ENCODE data around the gene LRRC8D. TPM values are rescaled to one million over a fixed set of nuclear protein-coding genes. Genes with fewer than 3 reads are reported as not detected.
"Not testable (repeated sequence)": the region's sequence is repeated elsewhere in the genome, so short reads cannot be mapped to it uniquely, and the experiment has no call there.

The LRRC8D gene
- polyA plus RNA-seq, 4 donors, result 36.8 to 42.2 (median 41.9) TPM

DNA sequence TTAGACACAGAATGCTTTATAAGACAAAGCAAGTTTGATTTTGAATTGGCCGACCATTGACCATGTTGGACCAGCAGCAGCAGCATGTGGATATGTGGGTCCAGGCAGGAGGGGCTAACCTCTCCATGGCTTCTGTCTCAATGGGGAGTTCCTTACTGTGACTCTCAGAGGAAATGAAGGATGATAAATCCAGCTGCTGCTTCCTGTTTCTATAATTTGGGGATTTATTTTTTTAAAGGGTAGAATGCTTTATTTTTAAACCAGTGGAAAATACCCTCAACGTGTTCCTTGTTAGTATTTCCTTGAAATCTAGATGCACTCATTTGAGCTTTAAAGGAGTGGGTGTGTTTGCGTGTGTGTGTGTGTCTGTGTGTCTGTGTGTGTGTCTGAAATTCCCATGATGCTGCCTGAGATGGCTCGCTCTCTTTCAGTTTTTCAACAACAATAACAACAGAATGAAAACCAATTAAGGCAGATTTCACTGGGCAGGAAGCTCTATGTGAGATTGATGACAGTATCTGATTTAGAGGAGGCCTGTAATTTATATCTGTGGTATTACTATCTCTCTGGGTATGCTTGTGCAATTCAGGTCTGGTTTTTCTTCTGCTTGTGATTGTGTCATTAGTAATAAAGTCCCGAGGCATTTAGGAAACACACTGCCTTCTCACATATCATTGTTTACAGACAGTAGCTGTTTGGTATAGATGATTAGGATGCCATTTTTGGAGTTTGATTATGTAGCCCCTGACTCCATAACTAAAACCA lies 88.0 kb downstream of the LRRC8D start:
- DNase-seq (ENCODE audit: low read depth in 4 of 4, low spot score in 3 of 4), result no peak

DNA sequence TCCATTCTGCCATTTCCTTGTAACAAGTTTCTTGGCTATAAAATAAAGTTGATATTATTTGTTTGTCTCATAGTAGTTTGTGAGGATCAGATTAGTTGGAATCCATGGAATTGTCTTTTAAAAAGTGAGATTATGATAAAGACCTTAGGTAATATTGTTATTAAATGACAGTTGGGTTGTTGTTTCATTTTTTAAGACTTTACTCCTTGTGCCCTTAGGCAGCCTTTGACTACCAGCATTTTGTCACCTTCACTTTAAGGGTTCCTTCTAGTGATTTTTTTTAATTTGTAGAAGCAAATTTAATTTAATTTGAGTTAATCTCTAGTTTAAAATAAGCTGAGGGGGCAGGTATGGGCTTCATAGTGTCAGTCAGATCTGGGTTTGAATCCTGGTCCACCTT lies 89.4 kb downstream of the LRRC8D start:
- no peak for DNase-seq (ENCODE audit: low read depth in 4 of 4, low spot score in 3 of 4)

DNA sequence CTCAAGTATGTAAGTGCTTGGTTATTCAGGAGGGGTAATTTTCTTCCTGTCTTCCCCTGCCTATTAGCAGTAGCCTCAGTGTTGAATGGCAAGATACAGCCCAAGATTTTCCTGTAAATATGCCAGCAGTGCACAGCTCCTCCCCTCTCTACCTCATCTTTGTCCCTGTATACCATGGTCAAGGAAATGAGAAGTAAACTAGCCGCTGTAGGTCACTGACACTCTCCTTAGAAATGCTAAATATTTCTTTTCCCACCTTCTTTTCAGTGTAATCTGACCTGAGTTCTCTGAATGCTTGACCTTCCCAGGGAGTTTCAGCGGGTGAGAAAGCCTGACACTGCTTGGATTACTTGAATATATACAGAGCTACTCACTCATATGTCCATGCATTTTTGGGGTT lies 89.9 kb downstream of the LRRC8D start:
- DNase-seq (ENCODE audit: low read depth in 4 of 4, low spot score in 3 of 4), result no peak

DNA sequence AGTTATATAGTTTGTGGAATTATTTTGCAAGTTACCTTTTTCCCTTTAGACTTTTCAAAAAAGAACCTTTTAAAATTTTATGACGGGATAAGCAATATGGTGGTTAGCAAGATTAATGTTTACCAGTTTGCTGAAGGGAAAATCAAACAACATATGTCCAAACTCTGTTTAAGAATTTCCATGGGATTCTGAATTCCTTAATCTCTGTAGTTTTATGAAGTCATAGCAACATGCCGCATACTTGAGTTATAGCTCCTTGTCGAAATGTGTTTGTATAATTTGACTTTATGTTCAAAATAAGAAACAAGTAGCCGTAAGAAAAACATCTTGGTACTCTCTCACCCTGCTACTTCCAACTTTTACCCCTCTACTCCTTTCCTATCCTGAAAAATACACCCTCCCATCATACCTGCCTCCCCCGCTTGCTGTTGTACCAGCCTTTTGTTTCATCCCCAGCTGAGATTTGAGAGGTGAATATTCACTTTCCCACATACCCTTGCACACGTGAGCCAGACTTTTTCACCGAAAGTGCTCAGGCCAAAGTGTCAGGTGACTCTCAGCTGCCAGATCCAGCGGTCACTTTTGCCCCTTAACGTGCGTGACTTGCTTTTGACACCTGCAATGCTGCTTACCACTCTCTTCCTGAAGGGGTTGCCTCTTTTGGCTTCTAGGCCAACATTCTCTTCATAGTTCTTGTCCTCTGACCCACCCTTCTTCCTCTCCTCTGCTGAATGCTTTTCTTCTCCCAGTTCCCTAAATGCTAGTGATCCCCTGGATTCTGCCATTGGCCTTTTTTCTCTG lies 90.6 kb downstream of the LRRC8D start:
- DNase-seq (ENCODE audit: low read depth in 4 of 4, low spot score in 3 of 4), result no peak

DNA sequence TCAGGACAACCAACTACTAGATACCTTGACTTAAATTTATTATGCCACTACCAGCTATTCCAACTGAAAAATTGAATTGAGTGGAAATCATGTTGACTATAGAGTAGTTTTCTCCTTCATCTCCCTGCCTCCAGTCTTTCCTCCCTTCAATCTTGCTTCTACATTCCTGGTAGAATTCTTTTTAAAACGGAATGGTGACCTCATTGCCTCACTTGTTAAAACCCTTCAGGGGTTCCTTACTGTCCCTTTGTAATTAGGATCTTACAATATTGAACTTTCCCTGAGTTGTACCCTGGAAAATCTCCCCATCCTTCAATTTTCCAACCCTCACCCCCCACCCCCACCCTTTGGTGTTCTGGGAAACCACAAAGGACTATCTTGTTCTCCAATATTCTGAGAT lies 91.2 kb downstream of the LRRC8D start:
- no peak for DNase-seq (ENCODE audit: low read depth in 4 of 4, low spot score in 3 of 4)

DNA sequence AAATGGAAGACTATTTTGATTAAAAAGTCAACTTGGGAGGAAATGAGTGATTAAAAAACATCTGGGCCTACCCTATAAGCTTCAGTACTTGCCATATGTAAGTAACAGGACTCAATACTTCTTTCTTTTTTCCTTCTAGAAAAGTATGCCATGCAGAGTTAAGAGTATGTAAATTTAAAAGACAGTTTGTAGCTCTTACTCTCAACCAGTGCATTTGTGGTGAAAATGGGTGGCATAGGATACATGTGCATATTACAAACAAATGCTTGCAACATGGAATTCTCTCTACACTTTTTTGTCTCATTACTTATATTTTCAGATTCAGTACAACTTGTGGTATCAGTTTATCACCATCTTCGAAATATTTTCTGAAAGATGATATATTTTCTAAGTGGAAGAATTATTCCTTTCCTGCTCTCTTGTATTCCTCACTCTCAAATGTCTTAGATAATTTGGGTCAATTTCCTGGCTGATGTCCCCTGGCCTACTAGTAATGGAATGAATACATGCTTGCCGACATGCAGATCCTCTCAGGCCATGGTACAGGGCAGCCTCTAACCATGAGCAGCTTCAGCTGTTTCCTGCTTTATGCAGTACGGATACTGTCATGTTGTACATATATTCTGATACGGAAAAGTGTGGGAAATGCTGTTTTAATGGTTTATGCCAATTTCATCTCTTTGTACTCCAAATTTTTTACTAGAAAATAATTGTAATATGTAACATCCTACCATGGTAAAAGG lies 92.7 kb downstream of the LRRC8D start:
- DNase-seq (ENCODE audit: low read depth in 4 of 4, low spot score in 3 of 4), result no peak

DNA sequence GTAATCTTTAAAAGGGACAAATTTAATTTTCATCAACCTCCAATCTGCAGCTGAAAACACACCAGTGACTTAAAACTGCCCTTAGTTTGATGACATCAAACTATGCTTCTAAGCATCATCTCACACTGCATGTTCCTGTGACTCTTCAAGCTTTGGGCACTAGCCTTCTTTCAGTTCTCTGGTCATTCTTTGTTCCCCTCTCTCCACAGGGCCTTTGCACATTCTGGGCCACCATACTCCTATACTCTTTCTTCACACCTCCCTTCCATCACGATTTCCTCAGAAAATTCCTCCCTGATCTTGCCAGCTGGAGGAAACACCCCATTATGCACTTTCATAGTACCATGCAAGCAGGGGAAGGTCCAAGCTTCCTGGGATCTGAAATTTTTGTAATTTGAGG lies 96.5 kb downstream of the LRRC8D start:
- no peak for DNase-seq (ENCODE audit: low read depth in 4 of 4, low spot score in 3 of 4)

DNA sequence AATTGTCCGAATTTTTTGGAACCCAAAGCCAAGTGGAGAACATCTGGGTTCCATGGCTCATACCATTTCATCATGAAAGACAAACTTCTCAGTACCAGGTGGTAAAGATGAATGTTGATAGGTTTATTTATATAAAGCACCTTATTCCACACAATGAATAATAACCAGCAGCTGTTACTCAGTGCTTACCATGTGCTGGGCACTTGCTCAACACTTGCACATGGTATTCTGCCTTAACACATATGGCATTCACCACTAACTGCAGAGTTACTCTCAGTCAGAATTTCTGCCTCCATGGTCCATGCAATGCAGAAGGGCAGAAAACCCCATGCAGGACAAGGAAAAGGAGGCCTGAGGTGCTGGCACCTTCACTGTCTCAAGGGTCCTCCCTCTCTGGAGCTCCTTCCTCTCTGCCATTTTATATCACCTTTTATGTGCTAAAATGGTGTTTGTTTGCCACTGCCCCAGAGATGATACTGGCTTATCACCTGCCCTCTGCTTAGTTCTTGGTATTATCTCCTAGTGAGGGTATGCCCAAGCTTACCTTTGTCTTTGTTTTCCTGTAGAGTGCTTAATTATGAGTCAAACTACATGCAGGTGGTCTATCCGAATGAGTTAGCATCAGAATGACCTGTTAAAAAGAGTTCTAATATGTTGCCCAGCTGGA lies 97.4 kb downstream of the LRRC8D start:
- no peak for DNase-seq (ENCODE audit: low read depth in 4 of 4, low spot score in 3 of 4)

DNA sequence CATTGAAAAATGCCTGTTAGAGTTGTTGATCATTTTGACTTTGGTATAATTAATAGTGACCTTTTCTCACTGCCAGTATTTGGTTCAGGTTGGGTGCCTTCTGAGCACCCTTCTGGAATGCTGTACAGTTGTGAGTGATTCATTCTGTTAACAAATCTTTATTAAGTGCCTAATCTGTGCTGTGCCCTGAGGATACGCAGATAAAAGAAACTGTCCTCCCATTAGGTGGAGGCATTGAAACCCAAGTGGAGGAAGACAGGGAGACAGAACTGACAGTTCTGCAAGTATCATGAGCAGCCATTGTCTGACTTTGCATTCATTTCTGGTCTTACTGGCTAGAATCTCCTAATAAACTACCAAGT lies 97.9 kb downstream of the LRRC8D start:
- DNase-seq (ENCODE audit: low read depth in 4 of 4, low spot score in 3 of 4), result no peak

DNA sequence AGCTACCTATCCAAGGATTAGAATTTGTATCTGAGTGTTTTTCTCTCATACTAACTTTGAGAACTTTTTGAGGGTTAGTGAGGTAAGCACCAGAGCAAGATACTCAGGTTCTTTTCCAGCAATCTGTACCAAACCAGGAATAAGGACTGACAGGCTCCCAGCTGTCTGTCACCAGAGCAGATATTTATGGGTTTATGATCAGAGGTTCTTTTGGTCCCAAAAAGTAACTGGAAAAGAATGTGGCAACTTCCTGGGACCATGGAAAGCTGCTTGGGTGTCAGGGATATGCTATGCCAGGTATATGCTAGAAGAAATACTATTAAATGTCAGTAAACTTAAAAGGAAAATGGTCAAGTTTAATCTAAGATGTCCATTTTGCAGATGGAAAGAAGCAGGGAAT lies 98.3 kb downstream of the LRRC8D start:
- DNase-seq (ENCODE audit: low read depth in 4 of 4, low spot score in 3 of 4), result no peak

DNA sequence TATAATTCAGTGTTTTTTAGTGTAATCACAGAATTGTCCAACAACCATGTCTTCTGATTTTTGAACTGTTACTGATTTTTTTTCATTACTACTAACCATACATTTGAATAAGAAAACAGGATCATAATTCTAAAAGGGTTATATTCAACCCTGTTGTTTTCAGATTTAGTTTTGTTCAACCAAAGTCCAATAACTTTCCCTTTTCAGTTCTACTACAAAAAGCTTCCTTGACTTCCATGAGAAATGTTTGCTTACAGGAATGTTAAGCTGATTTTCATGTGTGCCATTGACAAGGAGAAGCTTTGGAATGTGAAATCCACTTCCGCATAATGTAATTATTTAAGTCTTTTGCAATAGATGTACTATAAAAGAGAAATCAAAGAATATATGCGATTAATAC lies 102.1 kb downstream of the LRRC8D start:
- DNase-seq (ENCODE audit: low read depth in 4 of 4, low spot score in 3 of 4), result no peak

DNA sequence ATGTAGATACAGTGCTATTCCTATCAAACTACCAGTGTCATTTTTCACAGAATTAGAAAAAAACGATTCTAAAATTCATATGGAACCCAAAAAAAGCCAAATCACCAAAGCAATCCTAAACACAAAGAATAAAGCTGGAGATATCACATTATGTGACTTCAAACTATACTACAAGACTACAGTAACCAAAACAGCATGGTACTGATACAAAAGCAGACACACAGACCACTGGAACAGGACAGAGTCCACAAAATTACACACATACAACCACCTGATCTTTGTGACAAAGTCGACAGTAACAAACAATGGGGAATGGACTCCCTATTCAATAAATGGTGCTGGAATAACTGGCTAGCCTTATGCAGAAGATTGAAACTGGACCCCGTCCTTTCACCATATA lies 102.7 kb downstream of the LRRC8D start:
- DNase-seq (ENCODE audit: low read depth in 4 of 4, low spot score in 3 of 4), result no peak

DNA sequence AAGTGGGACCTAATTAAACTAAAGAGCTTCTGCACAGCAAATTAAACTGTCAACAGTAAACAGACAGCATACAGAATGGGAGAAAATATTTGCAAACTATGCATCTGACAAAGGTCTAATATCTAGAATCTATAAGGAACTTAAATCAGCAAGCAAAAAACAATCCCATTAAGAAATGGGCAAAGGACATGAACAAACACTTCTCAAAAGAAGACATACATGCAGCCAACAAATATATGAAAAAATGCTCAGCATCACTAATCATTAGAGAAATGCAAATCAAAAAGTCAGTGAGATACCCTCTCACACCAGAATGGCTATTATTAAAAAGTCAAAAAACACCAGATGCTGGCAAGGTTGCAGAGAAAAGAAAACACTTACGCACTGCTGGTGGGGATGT lies 103.2 kb downstream of the LRRC8D start:
- not testable (repeated sequence) for DNase-seq (ENCODE audit: low read depth in 4 of 4, low spot score in 3 of 4)

DNA sequence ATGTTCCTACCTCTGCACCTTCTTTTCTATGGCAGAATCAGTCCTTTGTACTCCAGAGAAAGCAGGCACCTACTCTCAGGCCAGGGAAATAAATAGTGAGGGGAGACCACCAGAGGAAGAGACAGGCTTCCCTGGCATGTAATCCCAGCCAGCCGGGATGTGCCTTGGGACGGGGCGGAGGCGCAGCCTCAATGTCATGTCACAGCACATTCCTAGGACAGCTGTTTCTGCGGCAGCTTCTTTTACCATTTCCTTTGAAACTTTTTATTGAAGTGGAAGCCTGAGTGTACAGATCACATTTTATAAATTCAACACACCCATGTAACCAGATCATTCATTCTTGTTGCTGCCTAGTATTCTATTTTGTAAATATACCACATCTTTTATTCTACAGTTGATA lies 106.2 kb downstream of the LRRC8D start:
- DNase-seq (ENCODE audit: low read depth in 4 of 4, low spot score in 3 of 4), result no peak

DNA sequence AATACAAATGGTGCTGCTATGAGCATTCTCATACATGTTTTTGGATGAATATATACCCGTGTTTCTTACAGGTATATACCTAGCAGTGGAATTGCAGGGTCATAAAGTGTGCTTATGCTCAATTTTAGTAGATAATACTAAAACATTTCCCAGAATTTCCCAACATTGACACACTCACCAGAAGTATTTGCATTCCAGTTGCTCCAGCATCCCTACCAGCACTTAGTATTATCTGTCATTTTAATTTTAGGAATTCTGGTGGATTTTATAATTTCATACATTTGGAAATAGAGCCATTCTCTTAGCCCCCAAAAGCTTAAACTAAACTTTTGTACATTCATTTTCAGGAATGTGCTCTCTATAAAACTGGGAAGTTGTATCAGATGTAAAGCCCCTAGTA lies 106.6 kb downstream of the LRRC8D start:
- DNase-seq (ENCODE audit: low read depth in 4 of 4, low spot score in 3 of 4), result no peak

DNA sequence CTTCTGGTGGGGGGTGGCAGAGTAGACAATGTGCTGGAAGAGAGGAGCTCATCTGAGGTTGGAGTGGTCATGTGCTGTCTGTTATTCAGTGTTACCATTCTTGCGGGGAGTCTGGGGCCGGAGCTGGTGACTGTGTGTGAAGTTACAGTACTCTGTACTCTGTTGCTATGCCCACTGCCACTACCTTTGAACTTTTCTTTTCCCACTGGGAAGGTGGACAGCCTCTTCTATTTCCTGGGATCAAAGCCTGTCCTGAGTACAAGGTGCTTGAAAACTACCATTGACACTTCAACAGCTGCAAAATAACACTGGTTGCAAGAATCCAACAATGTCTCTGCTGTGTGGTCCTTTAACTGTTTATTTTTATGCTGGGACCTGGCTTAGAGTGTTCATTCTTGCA lies 107.7 kb downstream of the LRRC8D start:
- DNase-seq (ENCODE audit: low read depth in 4 of 4, low spot score in 3 of 4), result no peak

DNA sequence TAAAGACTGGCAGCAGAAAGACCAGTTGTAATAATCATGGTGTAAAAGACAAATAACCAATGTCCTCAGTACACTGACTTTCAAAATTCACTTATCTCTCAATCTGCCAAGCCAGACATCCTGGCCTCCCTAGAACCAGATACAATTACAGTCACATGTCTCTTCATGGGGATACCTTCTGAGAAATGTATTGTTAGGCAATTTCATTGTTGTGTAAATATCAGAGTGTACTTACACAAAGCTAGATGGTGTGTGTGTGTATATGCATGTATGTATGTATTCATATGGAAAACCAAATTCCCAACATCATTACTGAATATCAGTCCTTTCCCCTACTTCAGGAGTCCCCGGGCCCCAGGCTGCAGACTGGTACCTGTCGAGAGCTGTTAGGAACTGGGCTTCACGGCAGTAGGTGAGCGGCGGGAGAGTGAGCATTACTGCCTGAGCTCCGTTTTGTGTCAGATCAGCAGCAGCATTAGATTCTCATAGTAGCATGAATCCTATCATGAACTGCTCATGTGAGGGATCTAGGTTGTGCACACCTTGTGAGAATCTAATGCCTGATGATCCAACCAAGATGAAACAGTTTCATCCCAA lies 108.7 kb downstream of the LRRC8D start:
- DNase-seq (ENCODE audit: low read depth in 4 of 4, low spot score in 3 of 4), result no peak

DNA sequence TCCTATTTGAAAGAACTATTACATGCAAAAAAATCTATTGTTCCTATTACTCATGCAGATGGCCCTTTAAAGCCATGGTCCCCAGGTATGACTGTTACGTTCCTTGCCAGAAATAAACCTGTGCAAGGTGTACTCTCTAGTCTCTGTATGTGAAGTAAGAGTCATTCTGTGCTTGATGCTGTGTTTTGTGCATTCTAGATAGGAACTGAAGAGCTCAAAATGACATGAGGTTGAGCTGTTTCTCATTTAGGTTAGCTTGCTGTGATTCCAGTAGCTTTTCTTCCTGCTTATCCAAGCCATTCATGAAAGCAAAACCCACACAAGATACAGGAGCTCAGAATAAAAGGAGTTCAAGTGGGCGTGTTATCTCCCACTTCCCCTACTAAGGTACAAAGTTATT lies 109.7 kb downstream of the LRRC8D start:
- no peak for DNase-seq (ENCODE audit: low read depth in 4 of 4, low spot score in 3 of 4)

DNA sequence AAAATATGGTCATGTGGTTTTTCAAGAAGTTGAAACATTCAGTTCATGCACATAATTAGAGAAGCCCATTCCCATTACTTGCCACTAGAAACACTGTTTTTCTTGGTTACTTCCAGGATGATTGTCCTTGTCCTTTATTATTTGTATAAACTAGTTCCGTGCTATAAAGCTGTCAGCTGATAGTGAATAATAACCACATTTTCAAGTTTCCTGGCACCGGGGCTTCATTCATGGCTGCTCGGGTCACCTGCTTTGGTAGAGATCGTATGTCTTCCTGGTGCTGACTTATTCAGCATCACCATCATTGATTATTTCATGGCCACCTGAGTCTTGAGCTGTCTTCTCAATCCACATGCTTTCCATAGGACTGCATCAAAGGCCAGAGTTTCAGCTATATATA lies 111.1 kb downstream of the LRRC8D start:
- no peak for DNase-seq (ENCODE audit: low read depth in 4 of 4, low spot score in 3 of 4)

DNA sequence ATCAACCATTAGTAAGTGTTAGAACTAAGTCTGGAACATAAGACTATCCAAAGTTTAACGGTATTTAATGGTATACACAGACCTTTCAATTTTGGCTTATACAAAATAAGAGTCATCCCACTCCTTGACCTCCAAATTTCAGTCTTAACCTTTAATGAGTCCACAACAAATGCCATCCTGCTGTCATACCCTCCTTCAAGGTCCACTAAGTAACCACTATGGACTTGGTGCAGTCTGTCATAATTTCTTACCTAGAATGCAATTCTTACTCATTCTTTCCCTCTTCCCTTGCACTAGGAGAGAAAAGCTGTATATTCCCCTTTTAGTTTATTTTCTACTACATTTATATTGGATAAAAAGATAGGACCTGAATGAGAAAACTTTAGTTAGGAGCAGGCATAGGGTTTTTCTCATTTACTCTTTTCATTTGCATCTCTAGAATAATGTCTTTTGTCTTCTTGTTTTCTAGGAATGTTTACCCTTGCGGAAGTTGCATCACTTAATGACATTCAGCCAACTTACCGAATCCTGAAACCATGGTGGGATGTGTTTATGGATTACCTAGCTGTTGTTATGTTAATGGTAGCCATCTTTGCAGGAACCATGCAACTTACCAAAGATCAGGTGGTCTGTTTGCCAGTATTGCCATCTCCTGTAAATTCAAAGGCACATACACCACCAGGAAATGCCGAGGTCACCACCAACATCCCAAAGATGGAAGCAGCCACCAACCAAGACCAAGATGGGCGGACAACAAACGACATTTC lies 111.9 kb downstream of the LRRC8D start:
- DNase-seq (ENCODE audit: low read depth in 4 of 4, low spot score in 3 of 4), result no peak
